ENCODE data around the gene LRRTM4.

- no peak for TF ChIP-seq CTCF (conservative IDR thresholded peaks at IDR 0.05 in 1 of 2, IDR thresholded peaks at IDR 0.05 in 1 of 2; ENCODE audit: low read depth in 1 of 2, low read length in 2 of 2)
- TF ChIP-seq EZH2 (IDR thresholded peaks at IDR 0.05; ENCODE audit: low read length, missing control alignments): no peak
Observed at GRCh38 chr2:76821731-76822130, 700.4 kb downstream of the LRRTM4 start.
